GM12878 (cell line): Measurements from ENCODE around the gene GIMAP1. TPM values are rescaled to one million over a fixed set of nuclear protein-coding genes. Genes with fewer than 3 reads are reported as not detected.

Experiments
- ATAC-seq: fragments of 200-7000 bp; cut with Tn5 transposase; 3 replicates; pipeline ENCODE4 v1.9.1; 2020; ENCODE audit warnings: mild to moderate bottlenecking, moderate library complexity
- BruUV-seq: library from RNA; stranded (reverse); fragments of 400-500 nt; replicated peaks from 2 replicates; lab custom pipeline; 2021; lab: Mats Ljungman, UMichigan
- CTCF ChIA-PET: fragments of 300-600 bp; sonication (Branson Sonifier 250); formaldehyde crosslinking; extraction: SDS; loops from one replicate; lab custom pipeline; 2021; ENCODE audit warnings: inconsistent platforms; lab: Yijun Ruan, JAX
- POLR2A ChIA-PET: fragments of 350-600 bp; formaldehyde crosslinking; extraction: SDS; loops from one replicate; lab custom pipeline; 2021; ENCODE audit warnings: inconsistent platforms; lab: Charles Lee
- RAD21 ChIA-PET: fragments of 300-600 bp; sonication (Branson Sonifier 250); formaldehyde crosslinking; loops from one replicate; lab custom pipeline; 2023; ENCODE audit warnings: antibody characterized with exemption; ENCODE audit not compliant: unreplicated experiment; lab: Charles Lee
- SMC1A ChIA-PET: fragments of 300-600 bp; sonication (Branson Sonifier 250); formaldehyde crosslinking; loops from one replicate; lab custom pipeline; 2023; ENCODE audit not compliant: unreplicated experiment, uncharacterized antibody; lab: Charles Lee
- DNase-seq: peaks from one replicate; pipeline ENCODE4 v3.0.0-alpha.2; 2011; ENCODE audit warnings: low read depth, low spot score
- FAIRE-seq: peaks from 3 replicates; lab custom pipeline; 2011; peaks lifted over from hg19 to GRCh38; lab: Jason Lieb, UNC
- H2AFZ ChIP-seq: 2 replicates; pipeline ENCODE4 v1.6.0; 2011; ENCODE audit warnings: low read depth, low read length, control low read depth; ENCODE audit not compliant: control insufficient read depth
- H3K27ac ChIP-seq: 2 replicates; pipeline ENCODE4 v1.5.1; 2011; ENCODE audit warnings: control low read depth; ENCODE audit not compliant: control insufficient read depth, insufficient read depth
- H3K27me3 ChIP-seq, 2 experiments: replicated peaks in 1 of 2; 2 replicates each; pipeline versions ENCODE4 v1.6.0 to v1.6.1; 2011; ENCODE audit warnings: low read length in 1 of 2; ENCODE audit not compliant: control insufficient read depth in 2 of 2, insufficient read depth in 2 of 2
- H3K36me3 ChIP-seq, 2 experiments: 2 replicates each; pipeline ENCODE4 v1.5.1; 2011; ENCODE audit warnings: low read length in 1 of 2; ENCODE audit not compliant: control insufficient read depth in 2 of 2, insufficient read depth in 2 of 2
- H3K4me1 ChIP-seq: 2 replicates; pipeline ENCODE4 v1.6.1; 2011; ENCODE audit warnings: mild to moderate bottlenecking, low read length, moderate library complexity, mixed read lengths; ENCODE audit not compliant: control insufficient read depth, insufficient read depth
- H3K4me2 ChIP-seq: 2 replicates; pipeline ENCODE4 v1.6.0; 2011; ENCODE audit warnings: control low read depth; ENCODE audit not compliant: control insufficient read depth, insufficient read depth
- H3K4me3 ChIP-seq: fragments of 200-600 bp; sonication (generic); 2 replicates; pipeline ENCODE4 v1.5.1; 2016
- H3K79me2 ChIP-seq: 2 replicates; pipeline ENCODE4 v1.6.0; 2011; ENCODE audit warnings: low read length; ENCODE audit not compliant: control insufficient read depth, insufficient read depth
- H3K9ac ChIP-seq: 2 replicates; pipeline ENCODE4 v1.8.0; 2011; ENCODE audit warnings: low read length, control low read depth, mixed read lengths; ENCODE audit not compliant: control insufficient read depth, insufficient read depth
- H3K9me3 ChIP-seq: replicated peaks from 3 replicates; pipeline ENCODE4 v1.5.1; 2011; ENCODE audit warnings: mild to moderate bottlenecking, low read length; ENCODE audit not compliant: control insufficient read depth, insufficient read depth
- H4K20me1 ChIP-seq: 2 replicates; pipeline ENCODE4 v1.6.0; 2011; ENCODE audit not compliant: control insufficient read depth, insufficient read depth
- EZH2 ChIP-seq: IDR thresholded peaks from 2 replicates; pipeline ENCODE4 v1.6.1; 2012; ENCODE audit warnings: low read depth, mild to moderate bottlenecking, control low read depth, inconsistent platforms, low read length, borderline replicate concordance; ENCODE audit not compliant: control insufficient read depth
- RUNX3 ChIP-seq: IDR thresholded peaks from 2 replicates; pipeline ENCODE4 v1.6.1; 2012; ENCODE audit warnings: low read length, inconsistent platforms
- ZBTB40 ChIP-seq: fragments of 450-650 bp; IDR thresholded peaks from 2 replicates; pipeline ENCODE4 v1.6.1; 2016; ENCODE audit warnings: mild to moderate bottlenecking, moderate library complexity, borderline replicate concordance
- WGBS: methylation state at CpG from one replicate; pipeline ENCODE4 v1.1.6; 2016; ENCODE audit warnings: low lambda C conversion rate; ENCODE audit not compliant: insufficient replicate concordance, insufficient coverage; ENCODE audit errors: missing lambda C conversion rate; 5-methylcytosine and 5-hydroxymethylcytosine counted together
- in situ Hi-C: fragments of 300-500 bp; cut with MboI; formaldehyde crosslinking; loops from 9 replicates; pipeline ENCODE4 v1.14.3; 2018; ENCODE audit warnings: mixed read lengths
- intact Hi-C: fragments of 100-400 bp; cut with micrococcal nuclease; formaldehyde crosslinking; loops from one replicate; pipeline ENCODE4 v1.14.2; 2022; ENCODE audit not compliant: unreplicated experiment
- polyA plus RNA-seq, 11 experiments: library from polyadenylated mRNA; depleted of rRNA in 4 of 11; unstranded in 6 of 11; stranded (reverse) in 5 of 11; fragments of >200 nt; fragmentation: Nextera tagmentation in 4 of 11; fragmentation: Illumina TruSeq in 1 of 11; extraction: Ambion mirVana in 4 of 11; extraction: Trizol in 1 of 11; gene quantifications; 1 replicate in 1 of 11; 2 replicates in 10 of 11; pipeline versions ENCODE4 v1.2.1 to v1.2.3, GENCODE V29; 2011 to 2016; ENCODE audit warnings: inconsistent platforms in 2 of 11, missing spikeins in 2 of 11, low read depth in 1 of 11
- total RNA-seq, 4 experiments: library from RNA; depleted of rRNA in 3 of 4; stranded (reverse); fragments of >200 nt in 3 of 4; fragmentation: Illumina TruSeq in 1 of 4; extraction: Trizol in 1 of 4; gene quantifications; 2 replicates each; pipeline versions ENCODE4 v1.2.1 to v1.2.3, GENCODE V29; 2013 to 2021

The GIMAP1 gene
- total and polyA plus RNA-seq, 10 of the 15 experiments (the other 5 are each of a cell fraction or from before 2014, with no cell fraction given) = 0.16 to 1.9 (median 1.1) TPM

GRCh38 chr7:150746921-150747320 lies 30.5 kb downstream of the GIMAP1 start:
- TF ChIP-seq EZH2 = no peak
- no peak for TF ChIP-seq RUNX3
- no peak for TF ChIP-seq ZBTB40
- TF ChIP-seq, all 136 proteins: peak for 0
- peaks cover 7% of the 10 kb centered on the region for H3K4me1 ChIP-seq
- no peaks in the 10 kb centered on the region for H3K27me3 ChIP-seq
- SMC1A ChIA-PET = no interaction called here
- no peaks in the 10 kb centered on the region for H3K9me3 ChIP-seq
- no peak overlapping the region for H3K4me3 ChIP-seq
- CTCF ChIA-PET = no interaction called here
- H2AFZ ChIP-seq = no peak overlapping the region
- intact Hi-C loops = no loop called here
- no peak overlapping the region for H3K27ac ChIP-seq
- FAIRE-seq (no peak), DNase-seq (no peak), ATAC-seq (no peak)
- in situ Hi-C loops = no loop called here
- WGBS = 95% methylated on average over 6 of the region's 6 CpGs
- peaks cover 3% of the 10 kb centered on the region; the same call in 1 of the 2 replicates for H3K79me2 ChIP-seq
- POLR2A ChIA-PET = no interaction called here
- H3K36me3 ChIP-seq = peaks cover 0 to 7% of the 10 kb centered on the region in 2 experiments; a peak in 2 of 4 replicates
- no peak overlapping the region for H3K9ac ChIP-seq
- no peaks in the 10 kb centered on the region; the same call in 1 of the 2 replicates for H4K20me1 ChIP-seq
- RAD21 ChIA-PET = interaction anchor here (1.3 kb wide), 1 partner anchor 9 kb away, joined by 3 read pairs; no protein-coding TSS in a partner anchor
- no TSS peak for BruUV-seq
- H3K4me2 ChIP-seq = no peak overlapping the region
